H4 (cell line): ENCODE results near the gene CBLN1. TPM values are rescaled to one million over a fixed set of nuclear protein-coding genes. Genes with fewer than 3 reads are reported as not detected.

Experiments
- total RNA-seq: library from RNA; depleted of rRNA; stranded (reverse); fragments of >200 nt; shearing (Covaris generic); gene quantifications from 2 replicates; pipeline ENCODE4 v1.2.3, GENCODE V29; 2014; rRNA removed

The CBLN1 gene
- total RNA-seq, 1 experiment from 2014 or later, result 0.68 TPM

Other genes with a start within 250 kb of the CBLN1 start
- gene C16orf78, start 92.0 kb upstream of the CBLN1 start, total RNA-seq, result not detected in 2 replicates